Mononuclear cell (primary cell): Measurements from ENCODE around the gene CRHR2. TPM values are rescaled to one million over a fixed set of nuclear protein-coding genes. Genes with fewer than 3 reads are reported as not detected.

Experiments
- H3K27me3 ChIP-seq: 2 replicates; pipeline ENCODE4 v1.6.0; 2011; ENCODE audit warnings: low read length, control low read depth; ENCODE audit not compliant: insufficient read depth
- H3K4me1 ChIP-seq: 2 replicates; pipeline ENCODE4 v1.5.1; 2011; ENCODE audit warnings: mild to moderate bottlenecking, low read length, control low read depth; ENCODE audit not compliant: insufficient read depth
- H3K4me3 ChIP-seq: 2 replicates; pipeline ENCODE4 v1.5.1; 2011; ENCODE audit warnings: mild to moderate bottlenecking, low read length, moderate library complexity
- H3K9me3 ChIP-seq: 2 replicates; pipeline ENCODE4 v1.5.1; 2011; ENCODE audit warnings: low read depth, mild to moderate bottlenecking, control low read depth, low read length
- total RNA-seq: library from RNA; depleted of rRNA; stranded (reverse); fragments of >200 nt; gene quantifications from one replicate; pipeline ENCODE4 v1.2.3, GENCODE V29; 2012

CRHR2 gene
- total RNA-seq, 1 donor = not detected

DNA sequence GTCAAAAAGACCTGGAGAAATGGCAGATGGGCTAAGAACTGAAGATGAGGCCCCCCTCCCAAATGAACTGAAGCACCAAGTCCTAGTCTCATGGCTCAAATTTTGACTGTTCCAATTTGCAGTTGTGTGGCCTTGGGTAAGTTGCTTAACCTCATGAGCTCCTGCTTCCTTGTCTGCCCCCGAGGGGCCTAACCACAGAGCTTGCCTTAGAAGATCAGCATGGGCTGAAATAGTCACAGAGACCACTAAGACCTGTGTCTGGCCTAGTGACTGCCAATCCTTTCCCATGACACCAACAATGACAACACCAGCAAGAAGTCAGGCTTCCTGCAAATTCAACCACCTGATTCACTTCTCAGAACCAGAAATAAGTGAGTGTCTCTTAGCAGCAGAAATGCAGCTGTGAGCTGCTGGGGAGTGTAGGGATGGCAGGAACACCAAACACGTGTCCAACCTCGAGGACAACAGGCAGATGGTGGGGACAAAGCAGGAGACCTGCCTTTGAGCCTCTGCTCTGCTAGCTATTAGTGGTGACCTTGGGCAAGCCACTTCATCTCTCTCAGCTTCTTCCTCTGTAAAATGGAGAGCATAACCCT lies 23.7 kb downstream of the CRHR2 start:
- Histone ChIP-seq H3K27me3 (no peaks in the 10 kb centered on the region), H3K9me3 (no peaks in the 10 kb centered on the region), H3K4me3 (no peak overlapping the region), H3K4me1 (no peaks in the 10 kb centered on the region)

DNA sequence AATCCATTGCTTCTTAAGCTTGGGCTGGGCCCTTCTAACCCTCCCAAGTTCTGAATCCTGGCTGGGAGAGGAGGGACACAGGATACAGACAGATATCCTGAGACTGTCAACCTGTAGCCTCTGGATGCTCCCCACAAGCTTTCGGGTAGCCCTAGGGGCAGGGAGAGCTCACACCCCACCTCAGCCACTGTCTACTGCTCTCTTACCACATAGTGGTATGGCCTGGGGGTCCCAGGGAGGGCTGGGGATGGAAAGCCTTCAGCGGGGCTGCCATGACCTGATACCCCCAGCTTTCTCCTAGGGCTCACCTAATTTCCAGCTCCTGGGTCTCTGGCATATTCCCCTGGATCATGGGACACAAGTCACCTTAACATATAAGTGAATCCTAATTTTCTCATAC lies 25.1 kb downstream of the CRHR2 start:
- Histone ChIP-seq H3K9me3 (no peaks in the 10 kb centered on the region), H3K4me3 (no peak overlapping the region), H3K27me3 (no peaks in the 10 kb centered on the region), H3K4me1 (no peaks in the 10 kb centered on the region)

GRCh38 chr7:30656006-30656957 lies 26.0 kb downstream of the CRHR2 start:
- Histone ChIP-seq H3K27me3 (no peaks in the 10 kb centered on the region), H3K4me1 (no peaks in the 10 kb centered on the region), H3K4me3 (no peak overlapping the region), H3K9me3 (no peaks in the 10 kb centered on the region)

- no peaks in the 10 kb centered on the region for H3K4me1 ChIP-seq
- H3K4me3 ChIP-seq = no peak overlapping the region
- no peaks in the 10 kb centered on the region for H3K9me3 ChIP-seq
- H3K27me3 ChIP-seq = no peaks in the 10 kb centered on the region
These were observed 26.9 kb downstream of the CRHR2 start for GRCh38 chr7:30655096-30655970.

- no peaks in the 10 kb centered on the region for H3K9me3 ChIP-seq
- H3K4me1 ChIP-seq = no peaks in the 10 kb centered on the region
- H3K4me3 ChIP-seq = no peak overlapping the region
- no peaks in the 10 kb centered on the region for H3K27me3 ChIP-seq
These were observed 27.8 kb downstream of the CRHR2 start for GRCh38 chr7:30654296-30655090.

DNA sequence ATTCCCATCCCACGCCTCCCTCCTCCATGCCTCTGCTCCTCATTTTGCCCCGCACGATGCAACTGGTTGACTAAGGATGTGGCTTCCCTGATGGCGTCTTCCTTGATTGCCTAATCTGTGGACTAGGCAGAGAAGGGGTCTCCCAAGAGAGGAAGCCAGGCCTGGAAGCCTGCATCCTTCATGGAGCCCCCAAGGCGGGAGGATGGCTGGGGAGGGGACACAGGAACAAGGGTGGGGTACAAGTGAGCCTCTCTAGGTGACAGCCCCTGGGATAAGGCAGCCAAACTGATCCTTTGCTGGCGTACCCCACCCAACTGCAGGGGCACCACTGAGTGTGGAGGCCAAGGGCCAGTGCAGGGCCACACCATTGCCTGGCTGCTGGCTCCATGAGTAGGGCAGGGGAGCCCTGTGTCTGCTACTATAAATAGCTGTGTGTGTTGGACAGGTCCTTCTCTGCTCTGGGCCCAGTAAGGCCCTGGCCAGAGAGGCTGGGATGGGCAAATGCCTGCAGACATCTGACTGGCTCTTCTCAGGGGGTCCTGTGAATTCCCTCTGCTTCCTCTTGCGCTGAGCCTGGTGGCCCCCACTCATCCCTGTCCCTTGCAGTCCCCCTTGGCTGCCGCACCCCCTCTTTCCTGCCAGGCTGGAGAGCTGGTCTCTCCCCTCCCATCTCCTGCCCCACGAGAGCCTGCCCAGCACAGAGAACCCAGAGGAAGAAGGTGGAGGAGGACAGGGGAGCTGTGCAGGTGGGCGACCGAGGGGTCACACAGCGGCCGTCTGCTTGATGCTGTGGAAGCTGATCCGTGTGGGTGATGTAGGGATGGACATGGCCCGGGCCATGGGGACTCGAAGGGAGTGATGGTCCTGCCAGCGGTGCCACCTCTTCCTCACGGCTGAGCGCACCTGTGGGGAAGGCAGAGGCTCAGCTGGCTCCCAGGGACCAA lies 29.3 kb downstream of the CRHR2 start:
- Histone ChIP-seq H3K4me1 (no peaks in the 10 kb centered on the region), H3K27me3 (no peaks in the 10 kb centered on the region), H3K4me3 (no peak overlapping the region), H3K9me3 (no peaks in the 10 kb centered on the region)

DNA sequence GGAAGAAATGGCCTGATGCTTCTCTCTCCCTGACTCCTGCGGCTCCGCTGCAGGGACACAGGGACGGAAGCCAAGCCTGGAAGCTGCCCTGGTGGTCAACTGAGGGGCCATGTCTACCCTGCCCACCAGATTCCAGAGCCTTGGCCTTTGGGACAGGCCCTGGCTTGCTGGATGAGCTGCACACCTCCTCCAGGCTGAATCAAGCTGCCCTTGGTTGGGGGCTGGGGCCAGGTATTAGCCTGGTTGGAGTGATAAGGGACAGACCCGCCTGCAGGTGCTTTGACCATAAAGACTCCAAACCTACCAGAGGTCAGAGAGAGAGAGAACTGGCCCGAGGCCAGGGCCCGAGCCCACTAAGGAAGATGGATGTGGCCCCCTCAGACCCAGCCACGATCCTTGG lies 30.1 kb downstream of the CRHR2 start:
- Histone ChIP-seq H3K9me3 (no peaks in the 10 kb centered on the region), H3K4me3 (no peak overlapping the region), H3K27me3 (no peaks in the 10 kb centered on the region), H3K4me1 (no peaks in the 10 kb centered on the region)

- H3K9me3 ChIP-seq = no peaks in the 10 kb centered on the region
- no peak overlapping the region for H3K4me3 ChIP-seq
- no peaks in the 10 kb centered on the region for H3K4me1 ChIP-seq
- no peaks in the 10 kb centered on the region for H3K27me3 ChIP-seq
These were observed 31.8 kb downstream of the CRHR2 start for GRCh38 chr7:30650421-30650808.

DNA sequence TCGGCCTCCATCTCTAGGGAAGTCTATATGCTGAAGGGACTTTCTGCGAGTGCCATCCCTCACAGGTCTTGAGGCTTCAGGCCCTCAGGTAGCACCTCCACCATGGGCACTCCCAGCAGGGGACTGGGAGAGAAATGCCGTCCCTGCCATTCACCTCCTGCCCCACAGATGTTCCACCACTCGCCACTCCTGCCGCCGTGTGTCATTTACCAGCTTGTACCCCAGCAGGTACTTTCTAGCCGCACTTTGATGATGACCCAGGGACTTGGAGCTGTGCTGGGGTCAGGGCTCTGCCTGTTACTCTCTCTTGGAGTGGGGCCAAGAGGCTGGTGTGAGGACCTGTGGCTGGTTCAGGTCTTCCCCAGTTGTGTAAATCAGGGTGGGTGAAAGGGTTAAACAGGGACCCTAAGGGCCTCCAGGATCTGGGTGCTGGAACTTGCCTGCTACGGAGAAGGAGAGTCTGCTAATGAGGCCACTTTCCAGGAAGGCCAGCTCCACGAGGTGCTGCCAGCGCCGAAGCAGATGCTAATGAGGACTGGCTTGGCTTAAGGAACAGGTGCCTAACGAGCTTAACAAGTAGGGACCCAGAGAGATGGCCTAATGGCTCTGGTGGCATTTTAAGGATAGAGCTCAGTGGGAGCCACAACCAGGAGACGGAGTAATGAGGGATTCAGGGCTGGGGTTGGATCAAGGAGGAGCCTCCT lies 32.4 kb downstream of the CRHR2 start:
- H3K4me3 ChIP-seq = no peak overlapping the region
- H3K4me1 ChIP-seq = no peaks in the 10 kb centered on the region
- no peaks in the 10 kb centered on the region for H3K27me3 ChIP-seq
- H3K9me3 ChIP-seq = no peaks in the 10 kb centered on the region

- Histone ChIP-seq H3K4me3 (no peak overlapping the region), H3K4me1 (no peaks in the 10 kb centered on the region), H3K27me3 (no peaks in the 10 kb centered on the region), H3K9me3 (no peaks in the 10 kb centered on the region)
These were observed 33.3 kb downstream of the CRHR2 start for GRCh38 chr7:30648744-30649540.

- Histone ChIP-seq H3K4me1 (no peaks in the 10 kb centered on the region), H3K27me3 (no peaks in the 10 kb centered on the region), H3K9me3 (no peaks in the 10 kb centered on the region), H3K4me3 (no peak overlapping the region)
These were observed 34.5 kb downstream of the CRHR2 start for GRCh38 chr7:30647589-30648364.

- no peaks in the 10 kb centered on the region for H3K4me1 ChIP-seq
- H3K27me3 ChIP-seq = no peaks in the 10 kb centered on the region
- no peak overlapping the region for H3K4me3 ChIP-seq
- no peaks in the 10 kb centered on the region for H3K9me3 ChIP-seq
These were observed 36.1 kb downstream of the CRHR2 start for GRCh38 chr7:30646154-30646553.
